GM19193 (cell line): ENCODE data around the gene UROC1.

Source experiments
- POLR2A ChIP-seq: IDR thresholded peaks from 4 replicates; pipeline ENCODE4 v1.6.1; 2011; ENCODE audit not compliant: insufficient read depth, insufficient read length; ENCODE audit errors: extremely low read depth

UROC1 gene

DNA sequence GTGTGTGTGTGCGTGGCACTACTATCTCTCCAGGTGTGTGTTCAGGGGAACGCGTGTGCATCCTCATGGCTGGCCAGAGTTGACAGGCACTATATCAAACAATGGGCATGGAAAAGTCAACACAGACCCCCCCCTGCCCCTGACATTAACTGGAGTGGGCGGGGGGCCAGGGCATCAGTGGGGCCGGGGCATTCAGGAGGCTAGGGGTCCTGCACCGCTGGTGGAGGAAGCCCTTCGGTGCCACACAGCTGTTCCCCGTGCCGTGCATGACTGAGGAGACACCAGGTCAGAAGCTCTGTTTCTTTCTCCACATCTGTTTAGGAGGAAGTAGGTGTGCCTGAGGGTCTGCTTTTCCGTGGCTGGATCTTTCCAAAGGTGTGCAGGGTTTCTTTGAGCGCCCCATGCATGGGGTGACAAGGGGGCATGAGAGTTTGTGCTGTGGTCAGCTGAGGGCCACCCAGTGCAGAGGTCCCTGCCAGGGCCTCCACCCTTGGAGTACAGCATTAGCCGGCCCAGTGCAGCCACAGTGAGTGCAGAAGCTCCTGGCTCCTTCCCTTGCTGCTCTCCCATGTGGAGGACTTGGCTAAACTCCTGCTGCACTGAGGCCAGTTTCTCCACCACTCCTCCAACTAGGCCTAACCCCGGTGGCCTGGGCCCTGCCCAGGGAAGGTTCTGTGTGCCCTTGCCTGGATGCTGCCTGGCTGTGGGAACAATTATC, 33.7 kb upstream of the UROC1 start:
- TF ChIP-seq POLR2A, result no peak

DNA sequence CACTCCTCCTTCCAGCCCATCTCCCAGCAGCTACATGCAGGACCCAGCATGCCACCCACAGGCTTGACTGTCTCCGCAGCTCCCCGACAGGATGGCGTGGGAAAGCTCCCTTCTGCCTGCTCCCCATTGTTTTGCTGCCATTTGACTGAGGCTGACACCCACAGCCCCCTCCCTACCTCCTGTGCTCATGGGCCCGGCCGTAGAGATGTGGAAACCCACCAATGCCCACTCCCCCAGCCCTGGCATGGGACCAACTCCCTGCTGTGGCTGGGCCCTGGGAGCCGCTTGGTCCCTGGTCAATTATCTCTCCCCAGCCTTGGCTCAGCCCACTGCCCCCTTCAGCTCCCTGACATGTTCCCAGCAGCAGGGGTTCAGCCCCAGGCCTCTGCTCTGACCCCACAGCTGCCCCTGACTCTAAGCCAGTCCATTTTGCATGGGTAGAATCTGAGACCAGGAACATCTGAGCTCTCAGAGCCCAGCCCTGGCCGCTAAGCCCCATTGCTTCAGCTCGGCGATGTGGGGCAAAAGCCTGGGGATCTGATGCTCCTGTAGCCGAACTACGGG, 33.0 kb upstream of the UROC1 start:
- no peak for TF ChIP-seq POLR2A

- TF ChIP-seq POLR2A, result no peak
These were observed 32.4 kb upstream of the UROC1 start for GRCh38 chr3:126549861-126550487.

DNA sequence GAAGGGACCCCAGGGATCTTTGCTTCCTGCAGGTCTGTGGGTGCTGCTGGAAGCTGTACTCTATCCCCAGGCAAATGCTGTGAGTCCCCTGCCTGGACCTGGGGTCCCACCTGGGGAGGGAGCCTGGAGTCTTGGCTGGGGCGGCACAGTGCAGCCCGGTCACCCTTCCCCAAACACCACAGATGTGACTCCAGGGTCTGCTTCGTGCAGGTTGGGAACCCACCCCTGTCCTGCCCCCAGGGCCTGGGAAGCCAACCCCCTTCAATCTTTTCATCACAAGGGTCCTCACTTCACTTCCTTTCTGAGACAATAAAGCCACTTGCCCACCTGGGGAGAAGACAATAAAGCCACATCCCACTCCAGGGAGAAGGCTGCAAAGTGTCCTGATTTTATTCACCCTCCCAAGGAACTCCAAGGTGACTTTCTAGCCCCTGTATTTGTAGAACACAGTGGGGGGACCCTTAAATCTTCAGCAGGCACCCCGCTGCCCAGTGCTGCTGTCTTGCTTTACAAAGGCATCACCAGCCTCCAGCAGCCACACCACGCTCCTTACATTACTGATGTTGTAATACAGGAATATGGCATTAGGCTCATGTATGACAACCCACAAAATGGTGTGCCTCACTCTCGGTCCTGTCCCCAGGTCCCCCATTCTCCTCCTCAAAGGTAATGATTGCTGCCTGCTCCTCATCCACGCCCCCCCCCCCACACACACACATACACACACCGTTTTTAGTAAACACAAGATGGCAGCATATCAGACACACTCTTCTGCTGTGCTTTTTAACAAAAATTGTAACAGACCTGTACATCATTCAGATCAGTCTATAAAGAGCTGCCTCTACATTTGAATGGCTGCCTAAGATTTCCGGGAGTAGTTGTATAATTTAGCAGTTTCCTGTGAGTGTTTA, 31.2 kb upstream of the UROC1 start:
- TF ChIP-seq POLR2A, result no peak

DNA sequence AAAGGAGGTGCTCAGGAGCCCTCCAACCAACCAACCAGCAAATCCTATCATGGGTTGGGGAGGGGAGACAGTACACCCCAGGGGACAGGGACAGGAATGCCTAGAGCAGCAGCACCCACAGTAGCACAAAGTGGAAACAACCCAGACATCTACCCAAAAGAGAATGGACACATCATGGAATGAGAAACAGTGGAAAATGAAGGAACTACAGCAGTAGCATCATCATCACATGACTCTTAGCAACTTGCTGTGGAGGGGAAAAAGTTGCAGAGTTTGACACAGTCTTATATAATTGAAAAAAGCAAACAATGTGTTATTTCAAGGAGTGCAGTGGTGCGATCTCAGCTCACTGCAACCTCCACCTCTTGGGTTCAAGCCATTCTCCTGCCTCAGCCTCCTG, 30.1 kb upstream of the UROC1 start:
- TF ChIP-seq POLR2A, result no peak

GRCh38 chr3:126546549-126547239, 29.1 kb upstream of the UROC1 start:
- no peak for TF ChIP-seq POLR2A

GRCh38 chr3:126546013-126546412, 28.4 kb upstream of the UROC1 start:
- TF ChIP-seq POLR2A, result no peak

GRCh38 chr3:126545544-126545943, 28.0 kb upstream of the UROC1 start:
- TF ChIP-seq POLR2A, result no peak

- no peak for TF ChIP-seq POLR2A
These were observed 27.2 kb upstream of the UROC1 start for GRCh38 chr3:126544596-126545281.

DNA sequence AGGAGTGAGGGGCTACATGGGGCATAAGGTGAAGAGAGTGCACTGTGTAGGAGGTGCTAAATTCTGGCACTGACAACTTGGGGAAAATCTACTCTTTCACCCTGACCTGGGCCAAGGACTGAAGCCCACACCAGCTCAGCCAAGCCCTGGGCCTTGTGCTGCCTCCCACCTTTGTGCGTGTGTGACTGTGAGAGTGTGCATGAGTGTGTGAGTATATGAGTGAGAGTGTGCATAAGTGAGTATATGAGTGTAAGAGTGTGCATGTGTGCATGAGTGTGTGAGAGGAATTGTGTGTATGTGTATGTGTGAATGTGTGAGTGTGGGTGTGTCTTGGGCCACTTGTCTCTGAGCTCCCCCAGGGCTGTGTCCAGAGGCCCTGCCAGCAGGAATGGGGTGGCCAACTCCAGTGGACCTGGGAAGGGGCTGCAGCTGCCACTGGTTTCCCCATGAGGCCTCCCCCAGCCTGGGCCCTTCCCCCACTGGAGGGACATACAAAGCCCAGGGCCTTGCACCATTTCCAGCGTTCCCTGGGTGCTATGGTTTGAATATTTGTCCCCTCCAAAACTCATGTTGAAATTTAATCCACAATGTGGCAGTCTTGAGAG, 26.0 kb upstream of the UROC1 start:
- TF ChIP-seq POLR2A, result no peak

GRCh38 chr3:126542340-126543241, 25.0 kb upstream of the UROC1 start:
- TF ChIP-seq POLR2A, result no peak

GRCh38 chr3:126541628-126542339, 24.2 kb upstream of the UROC1 start:
- TF ChIP-seq POLR2A, result no peak
